Keratinocyte (primary cell): ENCODE data around the gene ESD. TPM values are rescaled to one million over a fixed set of nuclear protein-coding genes. Genes with fewer than 3 reads are reported as not detected.

Experiments
- DNase-seq: peaks from one replicate; pipeline ENCODE4 v3.0.0-alpha.2; 2011; ENCODE audit warnings: low read depth, missing footprints, low spot score
- FAIRE-seq: peaks from 2 replicates; lab custom pipeline; 2011; peaks lifted over from hg19 to GRCh38; lab: Jason Lieb, UNC
- H2AFZ ChIP-seq: 2 replicates; pipeline ENCODE4 v1.6.0; 2012; ENCODE audit warnings: low read length, control low read depth, inconsistent platforms; ENCODE audit not compliant: control insufficient read depth
- H3K27ac ChIP-seq: 2 replicates; pipeline ENCODE4 v1.5.1; 2011; ENCODE audit warnings: low read length; ENCODE audit not compliant: control insufficient read depth, insufficient read depth
- H3K27me3 ChIP-seq: 3 replicates; pipeline ENCODE4 v1.6.0; 2011; ENCODE audit warnings: low read length; ENCODE audit not compliant: control insufficient read depth, insufficient read depth; ENCODE audit errors: extremely low read depth
- H3K36me3 ChIP-seq, 2 experiments: 2 replicates in 1 of 2; 3 replicates in 1 of 2; pipeline ENCODE4 v1.5.1; 2011; ENCODE audit warnings: low read length in 2 of 2, mild to moderate bottlenecking in 1 of 2; ENCODE audit not compliant: control insufficient read depth in 2 of 2, insufficient read depth in 2 of 2; ENCODE audit errors: extremely low read depth in 1 of 2
- H3K4me1 ChIP-seq: 3 replicates; pipeline ENCODE4 v1.5.1; 2011; ENCODE audit warnings: low read length; ENCODE audit not compliant: control insufficient read depth, insufficient read depth; ENCODE audit errors: extremely low read depth
- H3K4me2 ChIP-seq: 3 replicates; pipeline ENCODE4 v1.6.0; 2011; ENCODE audit warnings: low read depth, low read length; ENCODE audit not compliant: control insufficient read depth, insufficient read depth; ENCODE audit errors: extremely low read depth
- H3K4me3 ChIP-seq, 3 experiments: fragments of 200-600 bp in 1 of 3; sonication (generic) in 1 of 3; 2 replicates in 2 of 3; 3 replicates in 1 of 3; pipeline ENCODE4 v1.5.1; 2011 to 2016; ENCODE audit warnings: low read length in 3 of 3, mild to moderate bottlenecking in 3 of 3, control low read depth in 2 of 3, inconsistent platforms in 1 of 3, low read depth in 1 of 3, mixed read lengths in 1 of 3, mixed run types in 1 of 3, moderate library complexity in 1 of 3; ENCODE audit not compliant: control insufficient read depth in 2 of 3, insufficient read depth in 2 of 3; ENCODE audit errors: extremely low read depth in 1 of 3
- H3K79me2 ChIP-seq: 2 replicates; pipeline ENCODE4 v1.6.0; 2012; ENCODE audit warnings: low read length; ENCODE audit not compliant: control insufficient read depth, insufficient read depth
- H3K9ac ChIP-seq: 3 replicates; pipeline ENCODE4 v1.6.0; 2011; ENCODE audit warnings: low read length; ENCODE audit not compliant: control insufficient read depth, insufficient read depth; ENCODE audit errors: extremely low read depth
- H3K9me1 ChIP-seq: 3 replicates; pipeline ENCODE4 v1.6.0; 2011; ENCODE audit warnings: low read length; ENCODE audit not compliant: control insufficient read depth, insufficient read depth; ENCODE audit errors: extremely low read depth
- H3K9me3 ChIP-seq: 2 replicates; pipeline ENCODE4 v1.5.1; 2012; ENCODE audit warnings: low read depth, low read length; ENCODE audit not compliant: control insufficient read depth
- H4K20me1 ChIP-seq: 3 replicates; pipeline ENCODE4 v1.6.0; 2011; ENCODE audit warnings: low read length; ENCODE audit not compliant: control insufficient read depth, insufficient read depth; ENCODE audit errors: extremely low read depth
- CTCF ChIP-seq, 3 experiments: IDR thresholded peaks in 1 of 3; conservative IDR thresholded peaks in 1 of 3; optimal IDR thresholded peaks in 1 of 3; 2 replicates in 2 of 3; 3 replicates in 1 of 3; pipeline versions ENCODE3 to v1.5.1; 2011; ENCODE audit warnings: low read length in 3 of 3, mild to moderate bottlenecking in 3 of 3, moderate library complexity in 2 of 3, control low read depth in 1 of 3, inconsistent platforms in 1 of 3; ENCODE audit not compliant: insufficient read depth in 2 of 3; ENCODE audit errors: extremely low read depth in 1 of 3
- EZH2 ChIP-seq: IDR thresholded peaks from one replicate; pipeline ENCODE4 v1.6.1; 2012; ENCODE audit warnings: inconsistent platforms, mild to moderate bottlenecking, low read length, moderate library complexity
- dilution Hi-C: fragments of 300-500 bp; cut with MboI; formaldehyde crosslinking; loops from one replicate; pipeline ENCODE4 v1.7.0; 2020; ENCODE audit warnings: low sequenced_read_pairs; ENCODE audit not compliant: extremely low pct_ligation_motif_present
- polyA plus RNA-seq, 5 experiments: library from polyadenylated mRNA; depleted of rRNA in 3 of 5; stranded (reverse) in 3 of 5; stranded (forward) in 1 of 5; unstranded in 1 of 5; fragments of >200 nt; gene quantifications; 1 replicate in 1 of 5; 2 replicates in 3 of 5; 3 replicates in 1 of 5; pipeline versions ENCODE4 v1.2.1 to v1.2.3, GENCODE V29; 2011 to 2012; ENCODE audit warnings: missing spikeins in 2 of 5, low read depth in 1 of 5, low replicate concordance in 1 of 5

Gene ESD
- polyA plus RNA-seq, 1 donor (not counting 4 experiments of a cell fraction or from before 2014, with no cell fraction given): 181 TPM

- no peak overlapping the region for H2AFZ ChIP-seq
- dilution Hi-C loops: no loop called here
- no peaks in the 10 kb centered on the region for H4K20me1 ChIP-seq
- H3K9me1 ChIP-seq: no peaks in the 10 kb centered on the region
- no peak for TF ChIP-seq EZH2
- no peak for TF ChIP-seq CTCF (optimal IDR thresholded peaks at IDR 0.05 in 1 of 3, IDR thresholded peaks at IDR 0.05 in 1 of 3, conservative IDR thresholded peaks at IDR 0.05 in 1 of 3; ENCODE audit: extremely low read depth in 1 of 3, insufficient read depth in 2 of 3, low read length in 3 of 3)
- no peaks in the 10 kb centered on the region for H3K4me1 ChIP-seq
- H3K36me3 ChIP-seq: peaks cover 22 to 24% of the 10 kb centered on the region in 2 experiments
- no peak overlapping the region for H3K9ac ChIP-seq
- no peak overlapping the region for H3K4me3 ChIP-seq
- H3K27me3 ChIP-seq: no peaks in the 10 kb centered on the region
- H3K27ac ChIP-seq: no peak overlapping the region
- FAIRE-seq (no peak), DNase-seq (no peak)
- no peaks in the 10 kb centered on the region for H3K9me3 ChIP-seq
- no peaks in the 10 kb centered on the region for H3K79me2 ChIP-seq
- no peak overlapping the region for H3K4me2 ChIP-seq
Observed at GRCh38 chr13:46747031-46747820, 49.7 kb downstream of the ESD start.

GRCh38 chr13:46745706-46746105 lies 51.3 kb downstream of the ESD start:
- dilution Hi-C loops: no loop called here
- Histone ChIP-seq H3K27ac (no peak overlapping the region), H3K79me2 (no peaks in the 10 kb centered on the region), H3K27me3 (no peaks in the 10 kb centered on the region), H3K4me1 (no peaks in the 10 kb centered on the region), H3K9me3 (no peaks in the 10 kb centered on the region), H3K4me2 (no peak overlapping the region), H3K9me1 (no peaks in the 10 kb centered on the region), H3K9ac (no peak overlapping the region), H3K36me3 (peaks cover 18 to 22% of the 10 kb centered on the region in 2 experiments), H4K20me1 (no peaks in the 10 kb centered on the region), H3K4me3 (no peak overlapping the region), H2AFZ (no peak overlapping the region)
- TF ChIP-seq EZH2: no peak
- no peak for TF ChIP-seq CTCF (optimal IDR thresholded peaks at IDR 0.05 in 1 of 3, IDR thresholded peaks at IDR 0.05 in 1 of 3, conservative IDR thresholded peaks at IDR 0.05 in 1 of 3; ENCODE audit: extremely low read depth in 1 of 3, insufficient read depth in 2 of 3, low read length in 3 of 3)
- no peak for DNase-seq
- FAIRE-seq: no peak
